PC-9 (cell line): Measurements from ENCODE around the gene BET1L.

ENCODE experiments used
- CTCF ChIP-seq: fragments of 200-600 bp; sonication (generic); conservative IDR thresholded peaks from 2 replicates; pipeline ENCODE4 v1.6.1; 2017; ENCODE audit warnings: mixed run types, antibody characterized with exemption, mild to moderate bottlenecking, moderate library complexity
- EZH2 ChIP-seq: fragments of 200-600 bp; sonication (generic); IDR thresholded peaks from 2 replicates; pipeline ENCODE4 v1.8.0; 2017; ENCODE audit warnings: antibody characterized with exemption, low read depth

GRCh38 chr11:224424-224823 lies 17.2 kb upstream of the BET1L start:
- TF ChIP-seq CTCF (no peak), EZH2 (no peak)
